ENCODE data around the gene AUNIP. TPM values are rescaled to one million over a fixed set of nuclear protein-coding genes. Genes with fewer than 3 reads are reported as not detected.
A peak's percentile ranks its signal among the peaks of the same experiment; 100 is the strongest.
"Not testable (repeated sequence)": the region's sequence is repeated elsewhere in the genome, so short reads cannot be mapped to it uniquely, and the experiment has no call there.

AUNIP gene
- total RNA-seq, 4 donors from 2014 or later, result not detected

GRCh38 chr1:25844536-25845337, 14.5 kb downstream of the AUNIP start:
- H3K9me3 ChIP-seq, result no peaks in the 10 kb centered on the region
- intact Hi-C loops (cut with DNase I), result no loop called here
- H3K27me3 ChIP-seq, result no peaks in the 10 kb centered on the region
- H3K4me1 ChIP-seq, result no peaks in the 10 kb centered on the region
- WGBS, 2 donors, result 88 to 94% methylated on average over 3 of the region's 3 CpGs
- TF ChIP-seq POLR2A (IDR thresholded peaks at IDR 0.05), result no peak
- TF ChIP-seq, protein P1, sequence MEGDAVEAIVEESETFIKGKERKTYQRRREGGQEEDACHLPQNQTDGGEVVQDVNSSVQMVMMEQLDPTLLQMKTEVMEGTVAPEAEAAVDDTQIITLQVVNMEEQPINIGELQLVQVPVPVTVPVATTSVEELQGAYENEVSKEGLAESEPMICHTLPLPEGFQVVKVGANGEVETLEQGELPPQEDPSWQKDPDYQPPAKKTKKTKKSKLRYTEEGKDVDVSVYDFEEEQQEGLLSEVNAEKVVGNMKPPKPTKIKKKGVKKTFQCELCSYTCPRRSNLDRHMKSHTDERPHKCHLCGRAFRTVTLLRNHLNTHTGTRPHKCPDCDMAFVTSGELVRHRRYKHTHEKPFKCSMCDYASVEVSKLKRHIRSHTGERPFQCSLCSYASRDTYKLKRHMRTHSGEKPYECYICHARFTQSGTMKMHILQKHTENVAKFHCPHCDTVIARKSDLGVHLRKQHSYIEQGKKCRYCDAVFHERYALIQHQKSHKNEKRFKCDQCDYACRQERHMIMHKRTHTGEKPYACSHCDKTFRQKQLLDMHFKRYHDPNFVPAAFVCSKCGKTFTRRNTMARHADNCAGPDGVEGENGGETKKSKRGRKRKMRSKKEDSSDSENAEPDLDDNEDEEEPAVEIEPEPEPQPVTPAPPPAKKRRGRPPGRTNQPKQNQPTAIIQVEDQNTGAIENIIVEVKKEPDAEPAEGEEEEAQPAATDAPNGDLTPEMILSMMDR (IDR thresholded peaks at IDR 0.05), result no peak
- H3K27ac ChIP-seq, result no peak overlapping the region
- no peak for DNase-seq
- no peaks in the 10 kb centered on the region for H3K36me3 ChIP-seq
- H3K4me3 ChIP-seq (replicated peaks in 1 of 3), result no peak overlapping the region

- Histone ChIP-seq H3K9me3 (no peaks in the 10 kb centered on the region), H3K27me3 (no peaks in the 10 kb centered on the region), H3K4me3 (replicated peaks in 1 of 3) (no peak overlapping the region), H3K4me1 (no peaks in the 10 kb centered on the region), H3K36me3 (no peaks in the 10 kb centered on the region), H3K27ac (no peak overlapping the region)
- intact Hi-C loops (cut with DNase I), result no loop called here
- WGBS, 2 donors, result 93% methylated on average over 3 of the region's 3 CpGs
- DNase-seq, result no peak
- TF ChIP-seq, protein P1 (IDR thresholded peaks at IDR 0.05), result no peak
- TF ChIP-seq POLR2A (IDR thresholded peaks at IDR 0.05), result no peak
Measured at GRCh38 chr1:25843483-25843882, 15.8 kb downstream of the AUNIP start.

DNA sequence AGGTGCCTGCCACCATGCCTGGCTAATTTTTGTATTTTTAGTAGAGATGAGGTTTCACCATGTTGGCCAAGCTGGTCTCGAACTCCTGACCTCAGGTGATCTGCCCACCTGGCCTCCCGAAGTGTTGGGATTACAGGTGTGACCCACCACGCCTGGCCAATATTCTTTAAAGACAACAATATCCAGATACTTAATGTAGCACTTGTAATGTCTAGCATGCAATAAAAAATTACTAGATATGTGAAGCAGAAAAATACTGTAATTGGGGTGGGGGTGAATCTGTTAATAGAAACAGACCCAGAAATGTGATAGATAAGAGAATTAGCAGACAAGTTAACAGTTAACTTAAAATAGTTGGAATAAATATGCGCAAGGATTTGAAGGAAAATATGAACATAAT, 19.4 kb downstream of the AUNIP start:
- DNase-seq; intact Hi-C loops (cut with DNase I): not testable (repeated sequence)
- 95 to 96% methylated on average over 4 of the region's 4 CpGs for WGBS, 2 donors

DNA sequence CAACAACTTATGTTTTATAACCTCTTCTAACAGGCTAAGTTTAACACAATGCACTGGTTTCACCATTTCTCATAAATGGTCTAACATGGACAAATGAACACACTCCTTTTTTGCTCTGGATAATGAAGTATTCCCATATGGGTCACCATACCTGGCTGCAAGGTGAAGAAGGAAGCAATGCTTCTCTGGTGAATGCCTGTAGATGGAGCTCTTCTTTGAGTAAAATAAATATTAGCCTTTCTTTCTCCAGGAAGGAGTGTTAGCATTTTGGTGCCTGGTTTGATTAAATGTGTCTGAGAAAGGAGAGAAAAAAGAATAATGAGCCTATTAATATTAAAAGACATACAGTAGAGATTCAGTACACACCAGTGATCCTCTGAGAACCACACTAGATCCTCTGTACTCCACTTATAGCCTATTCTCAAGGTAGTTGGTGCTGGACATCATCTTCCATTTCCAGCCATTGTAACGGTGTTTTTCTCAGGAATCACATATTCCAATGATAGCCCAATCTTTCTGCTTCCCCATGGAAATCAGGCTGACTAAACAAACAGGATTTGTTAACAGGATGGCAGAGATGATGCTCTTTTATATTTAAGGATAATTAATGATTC, 21.9 kb downstream of the AUNIP start:
- H3K4me3 ChIP-seq (replicated peaks in 1 of 3), result no peak overlapping the region
- 76 to 91% methylated on average over 1 of the region's 1 CpG for WGBS, 2 donors
- TF ChIP-seq, protein P1 (IDR thresholded peaks at IDR 0.05), result peak in 3 of 6 experiments; percentile 27 to 41 (median 33)
- TF ChIP-seq POLR2A (IDR thresholded peaks at IDR 0.05), result no peak
- no peaks in the 10 kb centered on the region for H3K27me3 ChIP-seq
- no peak overlapping the region for H3K27ac ChIP-seq
- no peaks in the 10 kb centered on the region for H3K9me3 ChIP-seq
- intact Hi-C loops (cut with DNase I), result no loop called here
- H3K36me3 ChIP-seq, result peaks cover 11 to 19% of the 10 kb centered on the region in 2 donors
- H3K4me1 ChIP-seq, result no peaks in the 10 kb centered on the region
- DNase-seq, result no peak

More for the DNA sequence above, 19.4 kb downstream of the AUNIP start:
- H3K27me3 ChIP-seq; H3K4me3 ChIP-seq (replicated peaks in 1 of 3); H3K9me3 ChIP-seq; H3K4me1 ChIP-seq; H3K27ac ChIP-seq; H3K36me3 ChIP-seq: not testable (repeated sequence)

DNA sequence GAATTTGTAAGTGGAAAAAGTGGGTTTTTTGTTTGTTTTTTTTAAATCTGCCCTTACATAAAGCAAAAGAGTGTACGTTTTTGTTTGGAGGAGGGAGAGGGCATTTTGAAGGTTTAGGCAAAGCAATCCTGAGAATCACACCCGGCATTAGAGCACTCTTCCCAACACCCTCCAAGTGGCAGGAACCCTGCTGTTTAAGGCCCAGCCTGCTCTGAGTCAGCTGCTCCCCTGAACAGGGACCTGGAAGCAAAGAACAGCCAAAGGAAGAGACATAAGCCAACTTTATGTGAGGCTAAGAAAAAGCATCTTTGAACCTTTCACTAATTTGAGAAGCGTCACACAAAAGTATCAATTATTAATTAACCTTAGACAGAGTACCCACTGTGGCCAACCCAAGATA, 22.6 kb downstream of the AUNIP start:
- H3K27ac ChIP-seq, result no peak overlapping the region
- peaks cover 18 to 26% of the 10 kb centered on the region in 2 donors for H3K36me3 ChIP-seq
- no peaks in the 10 kb centered on the region for H3K9me3 ChIP-seq
- TF ChIP-seq, protein P1 (IDR thresholded peaks at IDR 0.05), result no peak
- TF ChIP-seq POLR2A (IDR thresholded peaks at IDR 0.05), result no peak
- DNase-seq, result no peak
- no peaks in the 10 kb centered on the region for H3K27me3 ChIP-seq
- intact Hi-C loops (cut with DNase I), result no loop called here
- no peaks in the 10 kb centered on the region for H3K4me1 ChIP-seq
- WGBS, 2 donors, result 64 to 75% methylated on average over 3 of the region's 3 CpGs
- H3K4me3 ChIP-seq (replicated peaks in 1 of 3), result no peak overlapping the region
